ENCODE results near the gene CLK4.
"Not testable (repeated sequence)": the region's sequence is repeated elsewhere in the genome, so short reads cannot be mapped to it uniquely, and the experiment has no call there.

The CLK4 gene

GRCh38 chr5:178587763-178588611 is 38.9 kb downstream of the CLK4 start:
- no peak for DNase-seq

GRCh38 chr5:178586396-178586795 is 40.5 kb downstream of the CLK4 start:
- no peak for DNase-seq

GRCh38 chr5:178585421-178585820 is 41.4 kb downstream of the CLK4 start:
- DNase-seq: not testable (repeated sequence)

DNA sequence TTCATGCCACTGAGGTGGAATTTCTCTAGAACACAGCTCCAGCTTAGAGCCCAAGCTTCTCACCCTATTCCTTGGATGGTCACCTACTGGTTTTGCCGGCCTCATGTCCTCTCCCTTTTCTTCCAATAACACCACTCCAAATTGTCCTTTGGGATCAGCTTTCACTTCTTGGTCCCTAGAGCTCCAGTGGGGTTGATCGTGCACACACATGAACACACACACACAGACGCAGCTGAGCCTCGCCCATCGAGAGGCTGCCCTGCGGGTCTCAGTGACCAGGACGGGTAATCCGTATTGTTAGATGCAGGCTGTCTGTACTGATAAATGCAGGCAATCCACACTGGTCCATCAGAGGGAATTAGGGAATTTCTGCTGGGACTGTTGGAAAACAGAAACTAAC is 43.6 kb downstream of the CLK4 start:
- DNase-seq: no peak

GRCh38 chr5:178582291-178582690 is 44.6 kb downstream of the CLK4 start:
- DNase-seq: no peak

GRCh38 chr5:178581621-178582020 is 45.2 kb downstream of the CLK4 start:
- DNase-seq: no peak

DNA sequence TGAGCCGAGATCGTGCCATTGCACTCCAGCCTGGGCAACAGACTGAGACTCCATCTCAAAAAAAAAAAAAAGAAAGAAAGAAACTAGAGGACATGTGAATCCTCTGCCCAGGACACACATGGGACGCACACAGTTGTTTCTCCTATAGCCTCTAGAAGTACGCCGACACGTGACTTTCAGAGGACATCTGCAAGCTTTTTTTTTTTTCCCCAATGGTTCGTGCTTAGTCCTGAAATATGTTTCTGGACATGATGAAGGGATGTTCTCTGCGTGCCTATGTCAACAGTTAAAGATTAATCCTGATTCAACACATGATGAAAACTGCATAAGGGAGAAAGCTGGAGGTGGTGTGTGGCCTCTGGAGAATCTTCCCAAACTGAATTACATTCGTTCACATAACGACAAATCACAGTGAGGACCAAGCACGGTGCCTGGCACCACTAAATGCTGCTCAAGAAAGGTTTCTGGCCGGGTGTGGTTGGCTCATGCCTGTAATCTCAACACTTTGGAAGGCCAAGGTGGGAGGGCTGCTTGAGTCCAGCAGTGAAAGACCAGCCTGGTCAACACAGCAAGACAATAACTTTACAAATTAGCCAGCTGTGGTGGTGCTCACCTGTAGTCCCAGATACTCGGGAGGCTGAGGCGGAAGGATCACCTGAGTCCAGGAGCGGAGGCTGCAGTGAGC is 46.4 kb downstream of the CLK4 start:
- no peak for DNase-seq

DNA sequence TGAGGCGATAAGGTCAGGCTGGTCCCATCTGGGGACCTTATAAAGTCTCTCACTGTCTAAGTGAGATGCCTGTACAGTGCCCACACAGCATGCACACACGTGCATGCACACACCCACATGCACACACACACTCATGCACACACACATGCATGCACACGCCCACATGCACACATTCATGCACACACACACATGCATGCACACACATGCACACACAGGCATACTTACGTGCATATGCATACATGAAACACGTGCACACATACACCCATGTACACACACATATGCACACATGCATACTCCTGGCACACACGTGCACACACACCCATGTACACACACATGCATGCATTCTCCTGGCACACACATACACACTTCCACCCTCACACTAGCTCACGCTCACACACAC is 48.9 kb downstream of the CLK4 start:
- no peak for DNase-seq

GRCh38 chr5:178577376-178577839 is 49.4 kb downstream of the CLK4 start:
- DNase-seq: no peak

GRCh38 chr5:178576591-178577351 is 50.1 kb downstream of the CLK4 start:
- DNase-seq: peak in 3 of 51 donors; percentile 8 to 13 (median 11)

DNA sequence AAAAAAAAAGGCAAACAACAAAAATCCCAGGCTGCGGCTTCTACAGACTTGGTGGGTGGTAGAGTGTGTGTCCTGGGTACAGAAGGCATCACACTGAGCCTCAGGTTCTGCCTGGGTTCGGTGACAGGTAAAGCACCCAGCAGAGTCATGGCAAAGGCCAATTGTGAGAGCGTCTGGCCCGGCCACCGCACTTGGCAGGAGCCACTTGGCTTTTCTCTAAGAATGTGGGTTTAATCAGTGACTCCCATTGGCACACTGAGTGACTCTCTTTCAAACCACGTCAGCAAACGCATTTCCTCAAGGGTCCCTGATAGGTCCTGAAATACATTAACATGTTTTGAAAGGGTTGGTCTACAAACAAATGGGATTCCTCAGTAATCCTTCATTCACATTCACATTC is 53.6 kb downstream of the CLK4 start:
- DNase-seq: no peak

GRCh38 chr5:178572617-178573016 is 54.2 kb downstream of the CLK4 start:
- DNase-seq: no peak

DNA sequence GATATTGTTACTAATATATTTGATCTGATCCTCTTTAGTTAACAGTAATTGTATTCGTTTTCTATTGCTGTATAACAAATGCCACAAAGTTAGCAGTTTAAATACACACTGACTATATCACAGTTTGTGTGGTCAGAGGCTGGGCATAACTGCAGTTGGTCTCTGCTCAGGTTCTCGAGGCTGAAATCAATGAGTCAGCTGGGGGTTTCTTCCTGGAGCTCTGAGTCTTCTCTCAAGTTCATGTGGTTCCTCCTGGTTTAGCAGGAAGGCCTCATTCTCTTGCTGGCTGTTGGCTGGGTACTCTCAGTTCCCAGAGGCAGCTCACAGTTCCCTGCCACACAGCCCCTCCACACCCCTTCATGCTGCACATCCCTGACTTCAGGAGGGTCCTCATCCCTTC is 57.4 kb downstream of the CLK4 start:
- DNase-seq: no peak

- no peak for DNase-seq
Measured at GRCh38 chr5:178564811-178565550, 61.9 kb downstream of the CLK4 start.

- DNase-seq: no peak
Measured at GRCh38 chr5:178564397-178564796, 62.5 kb downstream of the CLK4 start.

GRCh38 chr5:178563621-178564020 is 63.2 kb downstream of the CLK4 start:
- no peak for DNase-seq

GRCh38 chr5:178561746-178562264 is 65.0 kb downstream of the CLK4 start:
- DNase-seq: no peak

DNA sequence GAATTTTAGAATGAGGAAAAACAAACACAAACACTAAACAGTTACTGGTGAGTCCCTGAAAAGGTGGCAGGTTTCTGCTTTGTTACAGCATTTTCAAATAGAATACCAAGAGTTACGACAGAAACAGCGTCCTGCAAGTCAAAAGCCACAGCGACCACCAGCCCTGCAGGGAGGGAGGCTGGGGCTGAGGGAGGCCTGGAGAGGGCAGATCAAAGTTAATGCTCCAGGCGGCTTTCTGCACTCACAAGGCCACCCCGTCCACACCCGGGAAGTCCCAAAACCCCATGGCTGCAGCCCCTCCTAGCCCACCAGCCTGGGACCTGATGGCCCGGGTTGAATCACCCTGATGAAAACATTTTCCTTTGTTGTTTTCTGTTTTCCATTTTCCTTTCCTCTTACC is 65.9 kb downstream of the CLK4 start:
- no peak for DNase-seq

GRCh38 chr5:178557416-178557815 is 69.4 kb downstream of the CLK4 start:
- no peak for DNase-seq

DNA sequence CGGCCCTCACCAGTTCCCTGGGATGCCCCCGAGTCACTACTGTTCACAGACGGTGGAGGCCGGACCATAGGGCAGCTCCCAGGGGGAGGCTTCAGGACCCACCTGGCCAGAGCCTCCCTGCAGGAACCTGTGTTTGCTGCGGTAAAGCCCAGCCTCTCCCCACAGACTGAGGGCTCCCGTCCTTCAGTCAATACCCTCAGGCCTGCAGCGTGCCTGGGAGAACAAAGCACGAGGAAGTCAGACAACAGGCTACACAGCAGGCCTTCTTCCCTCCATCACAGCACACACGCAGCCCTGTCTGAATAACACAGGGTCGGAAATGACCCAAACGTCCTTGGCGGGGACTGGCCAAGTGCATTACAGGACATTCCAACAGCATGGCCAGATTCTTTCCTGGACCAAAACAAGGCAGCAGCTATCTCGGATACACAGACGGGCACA is 71.1 kb downstream of the CLK4 start:
- DNase-seq: no peak

DNA sequence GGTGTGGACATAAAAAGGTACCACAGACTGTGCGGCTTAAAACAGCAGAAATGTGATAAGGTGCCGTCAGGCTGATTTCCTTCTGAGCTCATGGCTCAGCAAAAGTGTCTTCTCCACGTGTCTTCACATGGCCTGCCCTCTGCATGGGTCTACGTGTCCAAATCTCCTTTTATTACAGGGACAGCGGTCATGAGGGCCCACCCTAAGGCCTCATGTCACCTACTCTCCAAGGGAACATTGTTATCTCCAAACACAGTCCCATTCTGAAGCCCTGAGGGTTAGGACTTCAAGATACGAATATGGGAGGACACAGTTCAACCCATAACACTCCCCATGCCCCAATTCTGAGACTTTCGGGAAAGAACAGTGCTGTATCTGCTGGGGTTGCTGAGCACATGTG is 71.8 kb downstream of the CLK4 start:
- no peak for DNase-seq
